Caco-2 (cell line): Measurements from ENCODE around the gene PSKH1. TPM values are rescaled to one million over a fixed set of nuclear protein-coding genes. Genes with fewer than 3 reads are reported as not detected.

Experiments
- BruUV-seq: library from RNA; stranded (reverse); fragments of 400-500 nt; replicated peaks from 2 replicates; lab custom pipeline; 2021; lab: Mats Ljungman, UMichigan
- CTCF ChIA-PET: fragments of 300-600 bp; sonication (Branson Sonifier 250); formaldehyde crosslinking; loops from one replicate; lab custom pipeline; 2022; ENCODE audit warnings: antibody characterized with exemption; lab: Charles Lee
- POLR2A ChIA-PET: fragments of 300-600 bp; sonication (Branson Sonifier 250); formaldehyde crosslinking; loops from one replicate; lab custom pipeline; 2022; ENCODE audit warnings: antibody characterized with exemption; lab: Charles Lee
- DNase-seq, 2 experiments: peaks; one replicate each; pipeline versions ENCODE4 v3.0.0 to v3.0.0-alpha.2; 2020 to 2022
- H3K27me3 ChIP-seq: replicated peaks from 2 replicates; pipeline ENCODE4 v1.6.0; 2011; ENCODE audit warnings: low read length; ENCODE audit not compliant: control insufficient read depth, insufficient read depth
- H3K36me3 ChIP-seq: 2 replicates; pipeline ENCODE4 v1.5.1; 2011; ENCODE audit warnings: low read length; ENCODE audit not compliant: control insufficient read depth, insufficient read depth
- H3K4me1 ChIP-seq: fragments of 250-450 bp; sonication (Bioruptor Pico); 2 replicates; pipeline ENCODE4 v1.5.1; 2020; ENCODE audit warnings: mild to moderate bottlenecking
- H3K4me3 ChIP-seq: 2 replicates; pipeline ENCODE4 v1.5.1; 2011; ENCODE audit warnings: low read depth, mild to moderate bottlenecking, control low read depth, low read length
- H3K9me3 ChIP-seq: fragments of 250-450 bp; sonication (Bioruptor Pico); 2 replicates; pipeline ENCODE4 v1.5.1; 2020; ENCODE audit warnings: mild to moderate bottlenecking, moderate library complexity
- H3K27ac Mint-ChIP-seq: one replicate; pipeline ENCODE4 v1.8.0; 2022; ENCODE audit warnings: mixed read lengths; ENCODE audit not compliant: unreplicated experiment
- H3K27me3 Mint-ChIP-seq: one replicate; pipeline ENCODE4 v1.8.0; 2022; ENCODE audit warnings: mixed read lengths; ENCODE audit not compliant: insufficient read depth, unreplicated experiment
- H3K36me3 Mint-ChIP-seq: one replicate; pipeline ENCODE4 v1.8.0; 2022; ENCODE audit warnings: mild to moderate bottlenecking, mixed read lengths; ENCODE audit not compliant: insufficient read depth, unreplicated experiment
- H3K4me1 Mint-ChIP-seq: one replicate; pipeline ENCODE4 v1.8.0; 2022; ENCODE audit warnings: low read depth, mixed read lengths; ENCODE audit not compliant: unreplicated experiment
- H3K4me3 Mint-ChIP-seq: one replicate; pipeline ENCODE4 v1.8.0; 2022; ENCODE audit warnings: mild to moderate bottlenecking, moderate library complexity, mixed read lengths; ENCODE audit not compliant: unreplicated experiment
- H3K9me3 Mint-ChIP-seq: one replicate; pipeline ENCODE4 v1.8.0; 2022; ENCODE audit warnings: mixed read lengths; ENCODE audit not compliant: unreplicated experiment
- CTCF ChIP-seq, 2 experiments: fragments of 200-600 bp in 1 of 2; IDR thresholded peaks; 1 replicate in 1 of 2; 2 replicates in 1 of 2; pipeline versions ENCODE4 v1.5.1 to v1.8.0; 2011 to 2022; ENCODE audit warnings: antibody characterized with exemption in 1 of 2, control low read depth in 1 of 2, inconsistent platforms in 1 of 2, low read depth in 1 of 2, low read length in 1 of 2, mild to moderate bottlenecking in 1 of 2, moderate library complexity in 1 of 2; ENCODE audit not compliant: insufficient read depth in 1 of 2, severe bottlenecking in 1 of 2, unreplicated experiment in 1 of 2
- intact Hi-C: fragments of 100-400 bp; cut with micrococcal nuclease; formaldehyde crosslinking; loops from one replicate; pipeline ENCODE4 v1.10.0; 2022; ENCODE audit not compliant: unreplicated experiment
- total RNA-seq: library from RNA; stranded (reverse); gene quantifications from 2 replicates; pipeline ENCODE4 v1.2.3, GENCODE V29; 2022

Gene PSKH1
- total RNA-seq, 1 experiment from 2014 or later: 41.3 TPM

GRCh38 chr16:67858500-67858899 is 34.6 kb upstream of the PSKH1 start:
- Histone ChIP-seq H3K9me3 (no peaks in the 10 kb centered on the region), H3K27me3 (no peaks in the 10 kb centered on the region), H3K36me3 (peaks cover 2% of the 10 kb centered on the region; the same call in 1 of the 2 replicates), H3K4me1 (peaks cover 21% of the 10 kb centered on the region), H3K4me3 (no peak overlapping the region)
- Mint-ChIP-seq H3K36me3 (peaks cover 87% of the 10 kb centered on the region), H3K27me3 (no peaks in the 10 kb centered on the region), H3K27ac (peak overlapping the region; percentile 90), H3K4me3 (no peak overlapping the region), H3K4me1 (peaks cover 31% of the 10 kb centered on the region), H3K9me3 (no peaks in the 10 kb centered on the region)
- POLR2A ChIA-PET: interaction anchor here (1.0 kb wide), 1 partner anchor 17 kb away, joined by 4 read pairs; no protein-coding TSS in a partner anchor
- intact Hi-C loops: no loop called here
- DNase-seq: no peak
- CTCF ChIA-PET: interaction anchor here (2.1 kb wide), 1 partner anchor 43 kb away, joined by 10 read pairs; no protein-coding TSS in a partner anchor
- no peak for TF ChIP-seq CTCF (IDR thresholded peaks at IDR 0.05; ENCODE audit: insufficient read depth in 1 of 2, low read depth in 1 of 2, low read length in 1 of 2, severe bottlenecking in 1 of 2, unreplicated experiment in 1 of 2)
- no TSS peak for BruUV-seq

DNA sequence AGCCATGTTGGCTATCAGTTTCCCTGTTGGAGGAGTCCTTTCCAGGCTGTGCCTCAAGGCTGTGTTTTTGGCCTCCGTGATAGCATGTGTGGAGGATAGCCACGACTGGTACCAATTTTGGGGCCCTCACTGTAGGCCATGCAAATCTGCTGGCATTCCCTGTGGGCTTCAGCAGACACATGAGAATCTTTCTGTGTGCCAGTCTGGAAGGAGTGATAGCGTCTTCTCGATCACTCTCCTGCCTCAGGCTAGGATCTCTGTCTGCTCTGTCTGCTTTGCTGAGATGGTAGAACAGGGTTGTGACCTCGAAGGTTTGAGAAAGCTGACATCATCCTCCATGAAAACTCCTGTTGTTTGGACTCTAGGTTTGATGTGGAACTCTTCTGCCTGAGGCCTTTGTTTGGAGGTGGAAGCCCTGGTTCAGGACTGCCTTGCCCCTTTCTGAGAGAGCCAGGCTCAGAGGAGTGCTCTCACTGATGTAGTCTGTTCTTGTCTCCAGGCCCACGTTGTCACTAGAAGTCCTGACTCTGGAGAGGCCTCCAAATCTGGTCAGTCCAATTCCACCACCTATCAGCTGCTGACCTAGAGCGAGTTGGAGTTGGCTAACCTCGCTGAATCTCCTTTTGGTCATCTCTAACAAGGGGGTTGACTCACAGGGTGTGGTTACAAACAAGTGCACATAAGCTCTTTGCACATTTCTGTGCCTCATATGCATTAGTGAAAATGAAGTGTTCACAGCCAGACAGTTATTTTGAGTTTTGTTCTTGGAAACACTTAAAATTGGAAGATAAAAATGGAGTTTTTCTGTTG is 32.3 kb upstream of the PSKH1 start:
- no peak for TF ChIP-seq CTCF (IDR thresholded peaks at IDR 0.05; ENCODE audit: insufficient read depth in 1 of 2, low read depth in 1 of 2, low read length in 1 of 2, severe bottlenecking in 1 of 2, unreplicated experiment in 1 of 2)
- intact Hi-C loops: no loop called here
- CTCF ChIA-PET: no interaction called here
- Mint-ChIP-seq H3K4me3 (no peak overlapping the region), H3K27ac (no peak overlapping the region), H3K4me1 (peaks cover 21% of the 10 kb centered on the region), H3K36me3 (peaks cover 88% of the 10 kb centered on the region), H3K27me3 (no peaks in the 10 kb centered on the region), H3K9me3 (no peaks in the 10 kb centered on the region)
- POLR2A ChIA-PET: no interaction called here
- DNase-seq: no peak
- Histone ChIP-seq H3K9me3 (no peaks in the 10 kb centered on the region), H3K27me3 (no peaks in the 10 kb centered on the region), H3K4me1 (peaks cover 21% of the 10 kb centered on the region), H3K4me3 (no peak overlapping the region), H3K36me3 (peaks cover 4% of the 10 kb centered on the region; the same call in 1 of the 2 replicates)
- BruUV-seq: no TSS peak

GRCh38 chr16:67861877-67862276 is 31.2 kb upstream of the PSKH1 start:
- no peaks in the 10 kb centered on the region for H3K9me3 ChIP-seq
- no peak overlapping the region for H3K4me3 Mint-ChIP-seq
- no peak for DNase-seq
- H3K27ac Mint-ChIP-seq: peak overlapping the region; percentile 8
- no peaks in the 10 kb centered on the region for H3K27me3 ChIP-seq
- peaks cover 16% of the 10 kb centered on the region for H3K4me1 ChIP-seq
- no peaks in the 10 kb centered on the region for H3K9me3 Mint-ChIP-seq
- no peaks in the 10 kb centered on the region for H3K27me3 Mint-ChIP-seq
- POLR2A ChIA-PET: interaction anchor here (0.9 kb wide), 1 partner anchor 16 kb away, joined by 3 read pairs; no protein-coding TSS in a partner anchor
- no peak for TF ChIP-seq CTCF (IDR thresholded peaks at IDR 0.05; ENCODE audit: insufficient read depth in 1 of 2, low read depth in 1 of 2, low read length in 1 of 2, severe bottlenecking in 1 of 2, unreplicated experiment in 1 of 2)
- BruUV-seq: no TSS peak
- H3K4me1 Mint-ChIP-seq: peaks cover 19% of the 10 kb centered on the region
- intact Hi-C loops: no loop called here
- CTCF ChIA-PET: interaction anchor here (0.6 to 1.1 kb wide), 2 partner anchors 173 to 341 kb away, joined by 3 to 4 read pairs; no protein-coding TSS in a partner anchor
- H3K36me3 Mint-ChIP-seq: peaks cover 95% of the 10 kb centered on the region
- H3K36me3 ChIP-seq: peaks cover 4% of the 10 kb centered on the region; the same call in 1 of the 2 replicates
- no peak overlapping the region for H3K4me3 ChIP-seq
